Neural crest cell (in vitro differentiated cells): ENCODE data around the gene SLC10A1. TPM values are rescaled to one million over a fixed set of nuclear protein-coding genes. Genes with fewer than 3 reads are reported as not detected.

Experiments used
- DNase-seq: peaks from one replicate; pipeline ENCODE4 v3.0.0; 2021; ENCODE audit warnings: low read depth, mixed read lengths, low spot score
- H3K27ac Mint-ChIP-seq: one replicate; pipeline ENCODE4 v1.8.0; 2021; ENCODE audit warnings: mild to moderate bottlenecking, mixed read lengths; ENCODE audit not compliant: unreplicated experiment
- H3K27me3 Mint-ChIP-seq: 2 replicates; pipeline ENCODE4 v1.8.0; 2021; ENCODE audit warnings: low read depth, mild to moderate bottlenecking, mixed read lengths
- H3K36me3 Mint-ChIP-seq: 2 replicates; pipeline ENCODE4 v1.8.0; 2021; ENCODE audit warnings: low read depth, mild to moderate bottlenecking, mixed read lengths
- H3K4me1 Mint-ChIP-seq: 2 replicates; pipeline ENCODE4 v1.8.0; 2021; ENCODE audit warnings: mixed read lengths
- H3K4me3 Mint-ChIP-seq: one replicate; pipeline ENCODE4 v1.8.0; 2021; ENCODE audit warnings: mild to moderate bottlenecking, mixed read lengths
- H3K9me3 Mint-ChIP-seq: 2 replicates; pipeline ENCODE4 v1.8.0; 2021; ENCODE audit warnings: mixed read lengths
- CTCF ChIP-seq: fragments of 200-600 bp; sonication (generic); conservative IDR thresholded peaks from 2 replicates; pipeline ENCODE4 v1.5.0; 2021; ENCODE audit warnings: antibody characterized with exemption, mild to moderate bottlenecking
- total RNA-seq: library from RNA; stranded (reverse); gene quantifications from 2 replicates; pipeline ENCODE4 v1.2.1, GENCODE V29; 2021

SLC10A1 gene
- total RNA-seq, 1 donor from 2014 or later, result not detected

- H3K36me3 Mint-ChIP-seq, result peaks cover 45% of the 10 kb centered on the region
These were observed 20.1 kb downstream of the SLC10A1 start for GRCh38 chr14:69776875-69777453.

GRCh38 chr14:69775012-69775411 is 22.0 kb downstream of the SLC10A1 start:
- TF ChIP-seq CTCF, result no peak
- H3K36me3 Mint-ChIP-seq, result peaks cover 50% of the 10 kb centered on the region
- H3K27ac Mint-ChIP-seq, result no peak overlapping the region
- peaks cover 19% of the 10 kb centered on the region for H3K4me1 Mint-ChIP-seq
- no peaks in the 10 kb centered on the region for H3K9me3 Mint-ChIP-seq
- no peaks in the 10 kb centered on the region for H3K27me3 Mint-ChIP-seq
- H3K4me3 Mint-ChIP-seq, result peak overlapping the region; percentile 41
- no peak for DNase-seq

More at GRCh38 chr14:69776875-69777453, 20.1 kb downstream of the SLC10A1 start:
- no peak for TF ChIP-seq CTCF
- Mint-ChIP-seq H3K27ac (no peak overlapping the region), H3K9me3 (no peaks in the 10 kb centered on the region), H3K4me1 (peaks cover 7% of the 10 kb centered on the region), H3K27me3 (no peaks in the 10 kb centered on the region), H3K4me3 (no peak overlapping the region)
- no peak for DNase-seq

- no peak for DNase-seq
- no peak overlapping the region for H3K4me3 Mint-ChIP-seq
- H3K4me1 Mint-ChIP-seq, result peaks cover 28% of the 10 kb centered on the region
- H3K9me3 Mint-ChIP-seq, result no peaks in the 10 kb centered on the region
- no peaks in the 10 kb centered on the region for H3K27me3 Mint-ChIP-seq
- TF ChIP-seq CTCF, result no peak
- H3K36me3 Mint-ChIP-seq, result peaks cover 54% of the 10 kb centered on the region
- H3K27ac Mint-ChIP-seq, result no peak overlapping the region
These were observed 23.3 kb downstream of the SLC10A1 start for GRCh38 chr14:69773571-69774276.

GRCh38 chr14:69772082-69773017 is 24.7 kb downstream of the SLC10A1 start:
- no peak for TF ChIP-seq CTCF
- Mint-ChIP-seq H3K4me1 (peaks cover 42% of the 10 kb centered on the region), H3K9me3 (no peaks in the 10 kb centered on the region), H3K4me3 (peak overlapping the region; percentile 68), H3K36me3 (peaks cover 64% of the 10 kb centered on the region), H3K27ac (no peak overlapping the region), H3K27me3 (no peaks in the 10 kb centered on the region)
- DNase-seq, result no peak

- Mint-ChIP-seq H3K36me3 (peaks cover 64% of the 10 kb centered on the region), H3K4me1 (peaks cover 52% of the 10 kb centered on the region), H3K27ac (no peak overlapping the region), H3K27me3 (peaks cover 7% of the 10 kb centered on the region), H3K4me3 (peak overlapping the region; percentile 81), H3K9me3 (peaks cover 3% of the 10 kb centered on the region)
- no peak for TF ChIP-seq CTCF
- DNase-seq, result no peak
These were observed 25.9 kb downstream of the SLC10A1 start for GRCh38 chr14:69771136-69771535.
